WTC11 (cell line): ENCODE results near the gene PPP1R18. TPM values are rescaled to one million over a fixed set of nuclear protein-coding genes. Genes with fewer than 3 reads are reported as not detected.

Source experiments
- ATAC-seq: fragments of 200-7000 bp; cut with Tn5 transposase; 2 replicates; pipeline ENCODE4 v1.10.0; 2021; ENCODE audit warnings: mild to moderate bottlenecking, moderate library complexity
- CTCF ChIA-PET: fragments of 300-600 bp; sonication (Branson Sonifier 250); formaldehyde crosslinking; loops from one replicate; lab custom pipeline; 2021; ENCODE audit warnings: antibody characterized with exemption; lab: Charles Lee
- POLR2A ChIA-PET: fragments of 350-600 bp; sonication (Branson Sonifier 250); formaldehyde crosslinking; loops from one replicate; lab custom pipeline; 2021; ENCODE audit warnings: antibody characterized with exemption; lab: Charles Lee
- DNase-seq: peaks from one replicate; pipeline ENCODE4 v3.0.0; 2021; ENCODE audit warnings: low spot score
- H3K27ac Mint-ChIP-seq: 2 replicates; pipeline ENCODE4 v1.8.0; 2021; ENCODE audit warnings: mixed read lengths
- H3K27me3 Mint-ChIP-seq: 2 replicates; pipeline ENCODE4 v1.8.0; 2021; ENCODE audit warnings: low read depth, mild to moderate bottlenecking, moderate library complexity, mixed read lengths
- H3K36me3 Mint-ChIP-seq: 2 replicates; pipeline ENCODE4 v1.8.0; 2021; ENCODE audit warnings: mixed read lengths
- H3K4me1 Mint-ChIP-seq: 2 replicates; pipeline ENCODE4 v1.8.0; 2022; ENCODE audit warnings: mixed read lengths
- H3K4me3 Mint-ChIP-seq: 2 replicates; pipeline ENCODE4 v1.8.0; 2021; ENCODE audit warnings: mild to moderate bottlenecking, moderate library complexity, mixed read lengths
- H3K9me3 Mint-ChIP-seq: 2 replicates; pipeline ENCODE4 v1.8.0; 2021; ENCODE audit warnings: mixed read lengths
- E2F5 ChIP-seq: sonication (generic); formaldehyde crosslinking; IDR thresholded peaks from 2 replicates; pipeline ENCODE4 v1.8.1; 2022; ENCODE audit warnings: mild to moderate bottlenecking, moderate library complexity, missing genetic modification reagents
- FOXK1 ChIP-seq: sonication (generic); formaldehyde crosslinking; IDR thresholded peaks from 2 replicates; pipeline ENCODE4 v1.8.0; 2022; ENCODE audit warnings: mild to moderate bottlenecking, moderate library complexity, missing genetic modification reagents
- GABPB1 ChIP-seq: sonication (generic); formaldehyde crosslinking; IDR thresholded peaks from 2 replicates; pipeline ENCODE4 v1.8.1; 2023; ENCODE audit warnings: mild to moderate bottlenecking, missing genetic modification reagents
- IRF2 ChIP-seq: sonication (generic); formaldehyde crosslinking; IDR thresholded peaks from 2 replicates; pipeline ENCODE4 v1.8.0; 2022; ENCODE audit warnings: low read depth, missing genetic modification reagents, borderline replicate concordance
- MAX ChIP-seq: sonication (generic); formaldehyde crosslinking; IDR thresholded peaks from 2 replicates; pipeline ENCODE4 v1.8.0; 2022; ENCODE audit warnings: mild to moderate bottlenecking, missing genetic modification reagents
- NFATC4 ChIP-seq: fragments of 250-450 bp; sonication (Bioruptor Pico); IDR thresholded peaks from 2 replicates; pipeline ENCODE4 v1.9.0; 2021; ENCODE audit warnings: mild to moderate bottlenecking
- NR1H2 ChIP-seq: sonication (generic); formaldehyde crosslinking; IDR thresholded peaks from 2 replicates; pipeline ENCODE4 v1.9.0; 2021; ENCODE audit warnings: mild to moderate bottlenecking, moderate library complexity, missing genetic modification reagents
- NR2C2 ChIP-seq: sonication (generic); formaldehyde crosslinking; IDR thresholded peaks from 2 replicates; pipeline ENCODE4 v1.8.0; 2022; ENCODE audit warnings: mild to moderate bottlenecking, missing genetic modification reagents
- NR3C1 ChIP-seq: sonication (generic); formaldehyde crosslinking; conservative IDR thresholded peaks from 2 replicates; pipeline ENCODE4 v1.8.1; 2023; ENCODE audit warnings: low read depth, mild to moderate bottlenecking, missing genetic modification reagents
- OVOL2 ChIP-seq: fragments of 250-450 bp; sonication (Bioruptor Pico); IDR thresholded peaks from 2 replicates; pipeline ENCODE4 v1.9.0; 2021; ENCODE audit warnings: mild to moderate bottlenecking, borderline replicate concordance
- SP1 ChIP-seq: sonication (generic); formaldehyde crosslinking; conservative IDR thresholded peaks from 2 replicates; pipeline ENCODE4 v1.8.1; 2022; ENCODE audit warnings: missing genetic modification reagents
- STAT6 ChIP-seq: sonication (generic); formaldehyde crosslinking; conservative IDR thresholded peaks from 2 replicates; pipeline ENCODE4 v1.8.1; 2023; ENCODE audit warnings: mild to moderate bottlenecking, low read depth, missing genetic modification reagents, moderate library complexity
- USF2 ChIP-seq: sonication (generic); formaldehyde crosslinking; IDR thresholded peaks from 2 replicates; pipeline ENCODE4 v1.8.1; 2023; ENCODE audit warnings: mild to moderate bottlenecking, missing genetic modification reagents, moderate library complexity
- ZNF232 ChIP-seq: sonication (generic); formaldehyde crosslinking; IDR thresholded peaks from 2 replicates; pipeline ENCODE4 v1.8.0; 2022; ENCODE audit warnings: mild to moderate bottlenecking, missing genetic modification reagents
- ZNF317 ChIP-seq: sonication (generic); formaldehyde crosslinking; IDR thresholded peaks from 2 replicates; pipeline ENCODE4 v1.8.1; 2023; ENCODE audit warnings: low read depth, mild to moderate bottlenecking, moderate library complexity, missing genetic modification reagents, borderline replicate concordance
- ZNF396 ChIP-seq: fragments of 250-450 bp; sonication (Bioruptor Pico); IDR thresholded peaks from 2 replicates; pipeline ENCODE4 v1.8.0; 2021; ENCODE audit warnings: mild to moderate bottlenecking, moderate library complexity, borderline replicate concordance
- ZNF425 ChIP-seq: fragments of 250-450 bp; sonication (Bioruptor Pico); conservative IDR thresholded peaks from 2 replicates; pipeline ENCODE4 v1.9.0; 2021; ENCODE audit warnings: mild to moderate bottlenecking
- total RNA-seq: library from RNA; stranded (reverse); gene quantifications from 3 replicates; pipeline ENCODE4 v1.2.3, GENCODE V29; 2021
- TF ChIP-seq, protein P1 (sequence below): fragments of 250-450 bp; sonication (Bioruptor Pico); IDR thresholded peaks from 2 replicates; pipeline ENCODE4 v2.1.2; 2022; ENCODE audit warnings: mild to moderate bottlenecking, moderate library complexity
- TF ChIP-seq, protein P2 (sequence below): sonication (generic); formaldehyde crosslinking; IDR thresholded peaks from 2 replicates; pipeline ENCODE4 v1.8.0; 2023; ENCODE audit warnings: mild to moderate bottlenecking, missing genetic modification reagents
- TF ChIP-seq, protein P3 (sequence below): sonication (generic); formaldehyde crosslinking; IDR thresholded peaks from 2 replicates; pipeline ENCODE4 v1.8.0; 2023; ENCODE audit warnings: missing genetic modification reagents, mild to moderate bottlenecking, borderline replicate concordance

Gene PPP1R18
- total RNA-seq, 1 experiment from 2014 or later, result 36.5 TPM

- POLR2A ChIA-PET, result interaction anchor here (1.4 kb wide), 1 partner anchor 37 kb away, joined by 4 read pairs; no protein-coding TSS in a partner anchor
- CTCF ChIA-PET, result interaction anchor here (0.7 to 9.7 kb wide), 3 partner anchors 38 to 164 kb away, joined by 3 to 131 read pairs (median 7); no protein-coding TSS in a partner anchor
- peaks cover 3% of the 10 kb centered on the region for H3K36me3 Mint-ChIP-seq
- H3K27me3 Mint-ChIP-seq, result no peaks in the 10 kb centered on the region
- peak overlapping the region; percentile 55 for H3K27ac Mint-ChIP-seq
- peaks cover 68% of the 10 kb centered on the region for H3K4me1 Mint-ChIP-seq
- no peak for DNase-seq
- TF ChIP-seq GABPB1 (no peak), ZNF396 (CRISPR knock-in tag) (no peak), ZNF232 (no peak), E2F5 (no peak), SP1 (CRISPR knock-in tag) (no peak), NR3C1 (CRISPR knock-in tag) (no peak), USF2 (CRISPR knock-in tag) (no peak), OVOL2 (no peak), FOXK1 (CRISPR knock-in tag) (no peak), STAT6 (CRISPR knock-in tag) (no peak), NR2C2 (CRISPR knock-in tag) (no peak), ZNF425 (CRISPR knock-in tag) (no peak), MAX (CRISPR knock-in tag) (no peak), IRF2 (CRISPR knock-in tag) (no peak), NR1H2 (no peak), NFATC4 (no peak), ZNF317 (CRISPR knock-in tag) (no peak)
- TF ChIP-seq, protein P1, sequence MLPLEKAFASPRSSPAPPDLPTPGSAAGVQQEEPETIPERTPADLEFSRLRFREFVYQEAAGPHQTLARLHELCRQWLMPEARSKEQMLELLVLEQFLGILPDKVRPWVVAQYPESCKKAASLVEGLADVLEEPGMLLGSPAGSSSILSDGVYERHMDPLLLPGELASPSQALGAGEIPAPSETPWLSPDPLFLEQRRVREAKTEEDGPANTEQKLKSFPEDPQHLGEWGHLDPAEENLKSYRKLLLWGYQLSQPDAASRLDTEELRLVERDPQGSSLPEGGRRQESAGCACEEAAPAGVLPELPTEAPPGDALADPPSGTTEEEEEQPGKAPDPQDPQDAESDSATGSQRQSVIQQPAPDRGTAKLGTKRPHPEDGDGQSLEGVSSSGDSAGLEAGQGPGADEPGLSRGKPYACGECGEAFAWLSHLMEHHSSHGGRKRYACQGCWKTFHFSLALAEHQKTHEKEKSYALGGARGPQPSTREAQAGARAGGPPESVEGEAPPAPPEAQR (CRISPR knock-in tag), result no peak
- TF ChIP-seq, protein P2, sequence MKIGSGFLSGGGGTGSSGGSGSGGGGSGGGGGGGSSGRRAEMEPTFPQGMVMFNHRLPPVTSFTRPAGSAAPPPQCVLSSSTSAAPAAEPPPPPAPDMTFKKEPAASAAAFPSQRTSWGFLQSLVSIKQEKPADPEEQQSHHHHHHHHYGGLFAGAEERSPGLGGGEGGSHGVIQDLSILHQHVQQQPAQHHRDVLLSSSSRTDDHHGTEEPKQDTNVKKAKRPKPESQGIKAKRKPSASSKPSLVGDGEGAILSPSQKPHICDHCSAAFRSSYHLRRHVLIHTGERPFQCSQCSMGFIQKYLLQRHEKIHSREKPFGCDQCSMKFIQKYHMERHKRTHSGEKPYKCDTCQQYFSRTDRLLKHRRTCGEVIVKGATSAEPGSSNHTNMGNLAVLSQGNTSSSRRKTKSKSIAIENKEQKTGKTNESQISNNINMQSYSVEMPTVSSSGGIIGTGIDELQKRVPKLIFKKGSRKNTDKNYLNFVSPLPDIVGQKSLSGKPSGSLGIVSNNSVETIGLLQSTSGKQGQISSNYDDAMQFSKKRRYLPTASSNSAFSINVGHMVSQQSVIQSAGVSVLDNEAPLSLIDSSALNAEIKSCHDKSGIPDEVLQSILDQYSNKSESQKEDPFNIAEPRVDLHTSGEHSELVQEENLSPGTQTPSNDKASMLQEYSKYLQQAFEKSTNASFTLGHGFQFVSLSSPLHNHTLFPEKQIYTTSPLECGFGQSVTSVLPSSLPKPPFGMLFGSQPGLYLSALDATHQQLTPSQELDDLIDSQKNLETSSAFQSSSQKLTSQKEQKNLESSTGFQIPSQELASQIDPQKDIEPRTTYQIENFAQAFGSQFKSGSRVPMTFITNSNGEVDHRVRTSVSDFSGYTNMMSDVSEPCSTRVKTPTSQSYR (CRISPR knock-in tag), result no peak
- TF ChIP-seq, protein P3, sequence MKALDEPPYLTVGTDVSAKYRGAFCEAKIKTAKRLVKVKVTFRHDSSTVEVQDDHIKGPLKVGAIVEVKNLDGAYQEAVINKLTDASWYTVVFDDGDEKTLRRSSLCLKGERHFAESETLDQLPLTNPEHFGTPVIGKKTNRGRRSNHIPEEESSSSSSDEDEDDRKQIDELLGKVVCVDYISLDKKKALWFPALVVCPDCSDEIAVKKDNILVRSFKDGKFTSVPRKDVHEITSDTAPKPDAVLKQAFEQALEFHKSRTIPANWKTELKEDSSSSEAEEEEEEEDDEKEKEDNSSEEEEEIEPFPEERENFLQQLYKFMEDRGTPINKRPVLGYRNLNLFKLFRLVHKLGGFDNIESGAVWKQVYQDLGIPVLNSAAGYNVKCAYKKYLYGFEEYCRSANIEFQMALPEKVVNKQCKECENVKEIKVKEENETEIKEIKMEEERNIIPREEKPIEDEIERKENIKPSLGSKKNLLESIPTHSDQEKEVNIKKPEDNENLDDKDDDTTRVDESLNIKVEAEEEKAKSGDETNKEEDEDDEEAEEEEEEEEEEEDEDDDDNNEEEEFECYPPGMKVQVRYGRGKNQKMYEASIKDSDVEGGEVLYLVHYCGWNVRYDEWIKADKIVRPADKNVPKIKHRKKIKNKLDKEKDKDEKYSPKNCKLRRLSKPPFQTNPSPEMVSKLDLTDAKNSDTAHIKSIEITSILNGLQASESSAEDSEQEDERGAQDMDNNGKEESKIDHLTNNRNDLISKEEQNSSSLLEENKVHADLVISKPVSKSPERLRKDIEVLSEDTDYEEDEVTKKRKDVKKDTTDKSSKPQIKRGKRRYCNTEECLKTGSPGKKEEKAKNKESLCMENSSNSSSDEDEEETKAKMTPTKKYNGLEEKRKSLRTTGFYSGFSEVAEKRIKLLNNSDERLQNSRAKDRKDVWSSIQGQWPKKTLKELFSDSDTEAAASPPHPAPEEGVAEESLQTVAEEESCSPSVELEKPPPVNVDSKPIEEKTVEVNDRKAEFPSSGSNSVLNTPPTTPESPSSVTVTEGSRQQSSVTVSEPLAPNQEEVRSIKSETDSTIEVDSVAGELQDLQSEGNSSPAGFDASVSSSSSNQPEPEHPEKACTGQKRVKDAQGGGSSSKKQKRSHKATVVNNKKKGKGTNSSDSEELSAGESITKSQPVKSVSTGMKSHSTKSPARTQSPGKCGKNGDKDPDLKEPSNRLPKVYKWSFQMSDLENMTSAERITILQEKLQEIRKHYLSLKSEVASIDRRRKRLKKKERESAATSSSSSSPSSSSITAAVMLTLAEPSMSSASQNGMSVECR (CRISPR knock-in tag), result no peak
- H3K4me3 Mint-ChIP-seq, result peak overlapping the region; percentile 54
- ATAC-seq, result no peak
- no peaks in the 10 kb centered on the region for H3K9me3 Mint-ChIP-seq
These were observed 2.5 kb downstream of the PPP1R18 start for GRCh38 chr6:30683980-30684338.
